Epidermal melanocyte (primary cell): ENCODE measurements around the gene ZBTB11.
"Not testable (repeated sequence)": the region's sequence is repeated elsewhere in the genome, so short reads cannot be mapped to it uniquely, and the experiment has no call there.

Experiments
- DNase-seq: peaks from one replicate; pipeline ENCODE4 v3.0.0; 2011; ENCODE audit warnings: low spot score; ENCODE audit not compliant: insufficient read length

ZBTB11 gene

GRCh38 chr3:101691685-101692671 is 15.0 kb upstream of the ZBTB11 start:
- DNase-seq: not testable (repeated sequence)

- DNase-seq: no peak
These were observed 14.0 kb upstream of the ZBTB11 start for GRCh38 chr3:101690972-101691371.

DNA sequence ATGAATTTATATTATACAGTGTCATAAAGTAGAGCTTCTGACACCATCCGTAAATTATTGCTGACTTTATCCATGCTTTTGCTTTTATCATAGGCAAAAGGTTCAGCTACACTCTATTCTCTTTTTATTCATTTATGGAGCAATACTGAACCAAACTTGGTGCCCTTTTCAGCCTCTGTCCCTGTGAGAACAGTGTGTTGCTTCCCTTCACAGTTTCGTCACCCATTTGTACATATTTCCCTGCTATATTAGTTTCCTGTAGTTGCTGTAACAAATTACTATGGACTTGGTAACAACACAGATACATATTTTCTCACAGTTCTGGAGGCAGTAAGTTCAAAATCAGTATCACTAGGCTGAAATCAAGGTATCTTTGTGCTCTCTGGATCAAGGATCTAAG is 12.4 kb upstream of the ZBTB11 start:
- DNase-seq: no peak

- DNase-seq: no peak
These were observed 10.4 kb upstream of the ZBTB11 start for GRCh38 chr3:101687142-101687931.

DNA sequence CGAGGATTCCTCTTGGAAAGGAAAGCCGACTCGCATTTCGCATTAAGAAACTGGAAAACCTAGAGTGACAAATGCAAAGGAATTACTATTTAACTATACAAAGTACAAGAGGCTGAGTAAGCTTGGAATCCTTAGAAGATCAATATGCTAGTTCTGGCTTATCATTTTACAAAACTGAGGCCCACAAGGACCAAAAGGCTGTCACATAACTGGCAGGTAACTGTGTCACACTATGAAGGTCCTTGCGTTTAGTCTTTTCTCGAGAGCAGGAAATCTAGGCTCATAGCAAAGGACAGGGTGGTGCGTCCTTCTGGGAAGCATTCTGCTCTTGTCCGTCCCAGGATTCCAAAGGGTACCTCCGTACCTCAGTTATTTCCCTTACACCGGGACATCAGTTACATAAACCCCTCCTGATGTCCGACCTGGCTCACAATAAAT is 9.0 kb upstream of the ZBTB11 start:
- no peak for DNase-seq

DNA sequence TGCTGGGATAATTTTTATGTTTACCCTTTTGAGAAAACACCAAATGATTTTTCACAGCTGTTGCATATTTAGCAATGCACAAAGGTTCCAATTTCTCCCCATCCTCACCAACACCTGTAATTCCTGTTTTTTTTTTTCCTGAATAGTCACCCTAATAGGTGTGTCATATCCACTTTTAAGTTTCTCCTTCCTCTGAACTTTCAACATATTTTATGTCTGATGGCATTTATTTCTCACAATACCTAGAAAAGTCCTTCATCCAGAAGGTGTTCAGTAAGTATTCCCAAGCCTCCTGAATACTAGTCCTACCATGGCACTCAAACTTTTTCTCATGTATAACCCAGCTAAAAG is 8.1 kb upstream of the ZBTB11 start:
- no peak for DNase-seq

GRCh38 chr3:101680466-101680865 is 3.5 kb upstream of the ZBTB11 start:
- DNase-seq: no peak

GRCh38 chr3:101678837-101679236 is 1.9 kb upstream of the ZBTB11 start:
- not testable (repeated sequence) for DNase-seq

- no peak for DNase-seq
These were observed 729 bp upstream of the ZBTB11 start for GRCh38 chr3:101677436-101678286.

- peak; percentile 75 for DNase-seq
These were observed 642 bp downstream of the ZBTB11 start for GRCh38 chr3:101676216-101676764.

GRCh38 chr3:101675709-101676215 is 1.2 kb downstream of the ZBTB11 start:
- no peak for DNase-seq

DNA sequence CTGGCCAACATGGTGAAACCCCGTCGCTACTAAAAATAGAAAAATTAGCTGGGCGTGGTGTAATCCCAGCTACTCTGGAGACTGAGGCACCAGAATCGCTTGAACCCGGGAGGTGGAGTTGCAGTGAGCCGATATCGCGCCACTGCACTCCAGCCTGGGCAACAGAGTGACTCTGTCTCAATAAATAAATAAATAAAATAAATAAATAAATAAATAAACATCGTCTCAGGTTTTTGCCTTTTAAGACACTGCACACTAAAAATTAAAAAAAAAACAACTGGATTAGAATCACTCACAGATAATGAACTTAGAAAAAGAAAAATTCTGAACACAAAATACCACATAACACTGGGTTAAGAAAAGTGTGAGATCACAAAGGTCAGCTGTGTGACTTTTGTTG is 2.4 kb downstream of the ZBTB11 start:
- no peak for DNase-seq

- DNase-seq: no peak
These were observed 3.0 kb downstream of the ZBTB11 start for GRCh38 chr3:101673953-101674352.

DNA sequence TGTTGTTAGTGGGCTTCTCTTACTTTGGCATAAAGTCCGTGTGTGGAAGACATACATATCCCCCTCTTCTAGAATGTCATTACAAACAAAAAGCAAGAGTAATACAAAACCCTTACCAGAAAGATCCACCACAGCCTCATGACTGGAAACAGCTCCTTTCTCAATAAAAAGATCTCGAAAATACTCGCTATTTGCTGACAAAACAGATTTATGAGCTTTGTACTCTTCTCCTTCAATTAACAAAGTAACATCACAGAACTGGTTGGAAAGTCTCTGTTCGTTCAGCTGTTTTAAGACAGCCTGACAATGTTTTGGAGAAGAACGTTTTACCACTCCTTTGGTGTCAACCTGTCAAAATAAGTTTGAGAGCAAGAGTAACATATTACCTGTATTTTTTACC is 5.9 kb downstream of the ZBTB11 start:
- DNase-seq: no peak

- DNase-seq: no peak
These were observed 9.1 kb downstream of the ZBTB11 start for GRCh38 chr3:101667844-101668243.

DNA sequence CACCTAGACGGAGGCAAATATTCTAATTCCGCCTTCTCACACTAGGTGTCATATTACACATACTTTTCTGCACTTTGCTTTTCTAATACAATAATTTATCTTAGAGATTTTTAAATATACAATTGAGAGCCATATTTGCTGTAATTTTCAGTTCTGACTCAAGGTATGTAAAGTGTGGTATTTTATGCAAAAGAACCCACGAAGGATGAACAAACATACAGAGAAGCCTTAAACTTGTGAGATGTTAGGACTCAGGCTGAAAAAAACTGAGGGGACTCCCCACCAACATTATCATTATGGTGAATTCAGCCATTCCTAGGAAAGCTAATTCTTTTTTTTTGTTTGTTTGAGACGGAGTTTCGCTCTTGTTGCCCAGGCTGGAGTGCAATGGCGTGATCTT is 9.6 kb downstream of the ZBTB11 start:
- DNase-seq: no peak

DNA sequence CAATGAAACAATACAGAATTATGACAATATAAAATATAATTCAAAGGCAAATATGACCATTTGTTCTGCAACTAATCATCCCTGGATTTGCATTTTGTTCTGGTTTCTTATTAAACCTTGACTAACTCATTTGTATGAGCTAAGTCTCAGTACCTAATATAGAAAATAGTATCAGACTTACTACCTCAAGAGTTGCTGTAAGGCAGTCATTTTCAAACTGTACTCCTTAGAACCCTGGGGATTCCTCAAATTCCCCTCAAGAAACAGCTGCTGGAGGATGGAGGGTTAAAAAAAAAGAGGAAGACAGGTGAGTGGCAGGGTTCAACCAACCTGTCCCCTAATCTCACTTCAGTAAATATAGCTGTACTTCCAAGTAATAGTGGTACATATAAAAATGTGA is 11.1 kb downstream of the ZBTB11 start:
- DNase-seq: no peak

- no peak for DNase-seq
These were observed 11.6 kb downstream of the ZBTB11 start for GRCh38 chr3:101665357-101665756.

- no peak for DNase-seq
These were observed 16.2 kb downstream of the ZBTB11 start for GRCh38 chr3:101660714-101661113.

DNA sequence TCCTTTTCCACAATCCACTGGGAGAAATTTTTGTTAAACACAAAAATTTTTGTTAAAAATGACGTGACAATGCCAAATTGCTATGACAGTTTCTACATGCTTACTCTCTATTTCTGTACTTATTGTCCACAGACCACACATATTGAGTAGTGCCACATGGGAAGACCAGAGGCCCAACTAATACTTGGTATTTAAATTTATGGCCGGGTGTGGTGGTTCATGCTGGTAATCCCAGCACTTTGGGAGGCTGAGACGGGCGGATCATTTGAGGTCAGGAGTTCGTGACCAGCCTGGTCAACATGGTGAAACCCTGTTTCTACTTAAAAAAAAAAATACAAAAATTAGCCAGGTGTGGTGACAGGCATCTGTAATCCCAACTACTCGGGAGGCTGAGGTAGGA is 20.3 kb downstream of the ZBTB11 start:
- no peak for DNase-seq

GRCh38 chr3:101646726-101647125 is 30.2 kb downstream of the ZBTB11 start:
- no peak for DNase-seq
